ENCODE measurements around the gene UNC5A. TPM values are rescaled to one million over a fixed set of nuclear protein-coding genes. Genes with fewer than 3 reads are reported as not detected.

The UNC5A gene
- total and polyA plus RNA-seq, 2 of the 8 experiments (the other 6 are each of a cell fraction or from before 2014, with no cell fraction given), result 4.0 to 7.6 TPM

GRCh38 chr5:176770431-176770830 is 39.9 kb upstream of the UNC5A start:
- Histone ChIP-seq H4K8ac (ENCODE audit: extremely low read depth, insufficient read depth, low read length) (no peak overlapping the region), H3K9me3 (ENCODE audit: insufficient read depth in 2 of 2, low read depth in 1 of 2, low read length in 1 of 2) (no peaks in the 10 kb centered on the region), H4K20me1 (replicated peaks in 1 of 2; ENCODE audit: control insufficient read depth in 1 of 2, insufficient read depth in 2 of 2, low read length in 2 of 2) (no peaks in the 10 kb centered on the region), H3K4me3 (ENCODE audit: extremely low read depth in 1 of 4, insufficient read depth in 2 of 4, low read depth in 3 of 4, low read length in 4 of 4) (no peak overlapping the region), H3K4ac (replicated peaks; ENCODE audit: insufficient read length, low read depth, low read length) (no peak overlapping the region), H3K27me3 (replicated peaks in 1 of 4; ENCODE audit: control insufficient read depth in 3 of 4, extremely low read depth in 1 of 4, insufficient read depth in 3 of 4, low read length in 3 of 4) (peaks cover 0 to 3% (median 0%) of the 10 kb centered on the region in 4 experiments; a peak in 1 of 7 replicates), H2AFZ (ENCODE audit: low read length) (no peak overlapping the region), H4K91ac (replicated peaks; ENCODE audit: insufficient read length, low read length) (no peak overlapping the region), H3K79me2 (ENCODE audit: control insufficient read depth in 1 of 2, insufficient read depth in 2 of 2, low read length in 2 of 2) (no peaks in the 10 kb centered on the region), H2BK15ac (ENCODE audit: low read length) (no peak overlapping the region), H3K36me3 (ENCODE audit: control insufficient read depth in 2 of 4, insufficient read depth in 4 of 4, low read length in 3 of 4) (no peaks in the 10 kb centered on the region), H3K23ac (ENCODE audit: insufficient read length) (no peak overlapping the region), H2BK12ac (ENCODE audit: low read depth, low read length) (no peak overlapping the region), H3K4me1 (replicated peaks in 1 of 4; ENCODE audit: control insufficient read depth in 3 of 4, insufficient read depth in 4 of 4, low read length in 3 of 4) (peaks cover 7 to 12% (median 8%) of the 10 kb centered on the region in 4 experiments), H3K4me2 (ENCODE audit: insufficient read depth in 1 of 2, low read depth in 2 of 2, low read length in 2 of 2) (no peak overlapping the region), H3K14ac (ENCODE audit: insufficient read length) (no peak overlapping the region), H3K23me2 (ENCODE audit: low read depth, low read length) (no peaks in the 10 kb centered on the region; the same call in 1 of the 2 replicates), H3K9ac (replicated peaks in 1 of 4; ENCODE audit: extremely low read depth in 1 of 4, low read depth in 3 of 4, low read length in 3 of 4) (no peak overlapping the region), H3K18ac (ENCODE audit: extremely low read depth, low read length) (no peak overlapping the region), H3K56ac (replicated peaks; ENCODE audit: insufficient read length, low read depth, low read length) (no peak overlapping the region), H2BK20ac (ENCODE audit: low read length) (no peak overlapping the region), H2BK5ac (ENCODE audit: low read depth, low read length) (no peak overlapping the region), H4K5ac (ENCODE audit: insufficient read length, low read depth, low read length) (no peak overlapping the region), H3K79me1 (ENCODE audit: low read depth, low read length) (no peaks in the 10 kb centered on the region), H2AK5ac (ENCODE audit: low read depth, low read length) (no peak overlapping the region), H3K27ac (ENCODE audit: low read depth, low read length) (no peak overlapping the region), H2BK120ac (replicated peaks; ENCODE audit: low read depth, low read length) (no peak overlapping the region)
- 91% methylated on average over 8 of the region's 8 CpGs; no CpG with 5 or more reads in 1 of the 2 experiments for WGBS, 2 experiments (ENCODE audit: extremely low coverage in 1 of 2, insufficient coverage in 1 of 2, insufficient read length in 1 of 2, insufficient replicate concordance in 2 of 2, low coverage in 1 of 2, low lambda C conversion rate in 2 of 2, missing lambda C conversion rate in 1 of 2)
- DNase-seq (ENCODE audit: low read depth in 1 of 2, low spot score in 2 of 2) (no peak), FAIRE-seq (no peak)
- TF ChIP-seq TAF1 (IDR thresholded peaks at IDR 0.05; ENCODE audit: low read depth, low read length) (no peak), USF2 (IDR thresholded peaks at IDR 0.05; ENCODE audit: low read length) (no peak), BRCA1 (IDR thresholded peaks at IDR 0.05; ENCODE audit: low read depth, low read length) (no peak), SIN3A (conservative IDR thresholded peaks at IDR 0.05 in 1 of 2, IDR thresholded peaks at IDR 0.05 in 1 of 2; ENCODE audit: low read depth in 1 of 2, low read length in 2 of 2) (no peak)
- ChIA-PET POLR2A (ENCODE audit: partially characterized antibody) (no interaction called here), CTCF (ENCODE audit: partially characterized antibody) (interaction anchor here (1.1 to 4.7 kb wide), 6 partner anchors 14 to 110 kb away, joined by 3 to 23 read pairs (median 4); no protein-coding TSS in a partner anchor)

Measured in H1 (cell line).